ENCODE measurements around the gene PSMD13.
"Not testable (repeated sequence)": the region's sequence is repeated elsewhere in the genome, so short reads cannot be mapped to it uniquely, and the experiment has no call there.

PSMD13 gene

DNA sequence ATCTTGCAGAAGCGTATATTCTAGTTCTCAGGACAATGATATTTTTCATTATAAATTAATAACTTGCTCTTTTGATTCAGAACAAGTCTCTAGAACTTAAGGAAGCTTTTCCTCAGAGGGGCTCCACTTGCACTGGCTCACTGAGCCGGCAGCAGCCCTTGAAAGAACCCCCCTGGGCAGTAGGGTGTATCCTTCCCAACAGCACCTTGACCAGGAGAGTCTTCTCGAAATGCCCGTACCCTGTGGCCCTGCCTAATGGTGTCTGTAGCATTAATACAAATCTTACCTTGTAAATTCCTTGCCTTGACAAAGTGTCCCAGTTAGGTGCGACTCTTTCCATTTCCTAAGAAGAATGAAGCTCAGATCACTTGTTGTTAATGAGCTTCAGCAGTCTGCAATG is 13.5 kb downstream of the PSMD13 start:
- no peak for DNase-seq (ENCODE audit: low spot score)

DNA sequence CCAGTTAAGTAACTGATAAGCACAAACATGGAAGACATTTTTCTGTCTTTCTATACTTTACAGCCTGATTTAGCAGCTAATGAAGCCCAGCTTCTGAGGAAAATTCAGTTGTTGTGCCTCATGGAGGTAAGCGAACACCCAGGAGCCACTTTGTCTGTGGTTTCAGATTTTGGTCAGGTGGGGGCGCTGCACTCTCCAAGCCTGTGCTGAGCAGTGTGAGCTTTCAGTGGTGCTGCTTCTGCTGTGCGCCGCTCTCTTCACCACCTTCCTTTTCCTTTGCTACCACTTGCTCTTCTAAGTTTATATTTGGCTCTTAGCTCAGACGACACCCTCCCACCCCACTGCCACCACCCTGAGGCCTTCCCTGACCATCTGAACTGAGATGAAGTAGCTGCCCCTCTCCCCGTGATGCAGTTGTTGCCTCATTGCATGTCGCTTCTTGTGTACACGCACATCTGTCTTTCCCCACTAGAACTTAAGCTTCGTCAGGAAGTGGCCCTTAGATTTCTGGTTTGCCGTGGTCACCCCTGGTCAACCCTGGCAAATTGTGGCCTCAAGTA is 14.0 kb downstream of the PSMD13 start:
- DNase-seq (ENCODE audit: low spot score) = peak; percentile 71

DNA sequence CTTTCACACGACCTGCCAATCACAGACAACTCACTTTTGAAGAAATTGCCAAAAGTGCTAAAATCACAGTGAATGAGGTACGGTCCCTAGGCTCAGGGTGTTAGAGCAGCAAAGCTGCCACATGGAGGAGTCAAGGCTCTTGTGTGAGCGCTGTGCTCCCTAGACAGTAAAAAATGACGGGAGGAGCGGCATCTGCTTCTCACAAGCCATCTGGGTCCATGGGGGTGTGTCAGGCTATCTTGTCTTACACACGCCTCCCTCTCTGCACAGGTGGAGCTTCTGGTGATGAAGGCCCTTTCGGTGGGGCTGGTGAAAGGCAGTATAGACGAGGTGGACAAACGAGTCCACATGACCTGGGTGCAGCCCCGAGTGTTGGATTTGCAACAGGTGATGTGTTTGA is 14.8 kb downstream of the PSMD13 start:
- no peak for DNase-seq (ENCODE audit: low spot score)

DNA sequence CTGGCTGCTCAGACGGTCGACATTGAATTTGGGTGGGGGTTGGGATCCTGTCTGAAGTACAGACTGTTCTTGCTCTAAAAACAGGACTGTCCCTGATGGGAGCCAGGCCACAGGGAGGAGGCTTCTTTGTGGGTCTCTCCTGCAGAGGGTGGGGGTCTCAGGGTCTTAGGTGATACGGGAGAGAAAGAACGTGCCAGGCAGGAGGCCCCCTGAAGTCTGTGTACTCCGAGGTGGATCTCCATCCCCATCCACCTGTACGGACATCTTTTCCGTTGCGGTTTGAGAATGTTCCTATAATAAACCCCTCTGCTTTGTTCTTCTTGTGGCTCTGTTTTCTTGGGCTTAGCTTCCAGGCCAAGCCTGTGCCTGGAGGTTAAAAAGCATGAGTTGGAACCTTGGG is 15.9 kb downstream of the PSMD13 start:
- no peak for DNase-seq (ENCODE audit: low spot score)

DNA sequence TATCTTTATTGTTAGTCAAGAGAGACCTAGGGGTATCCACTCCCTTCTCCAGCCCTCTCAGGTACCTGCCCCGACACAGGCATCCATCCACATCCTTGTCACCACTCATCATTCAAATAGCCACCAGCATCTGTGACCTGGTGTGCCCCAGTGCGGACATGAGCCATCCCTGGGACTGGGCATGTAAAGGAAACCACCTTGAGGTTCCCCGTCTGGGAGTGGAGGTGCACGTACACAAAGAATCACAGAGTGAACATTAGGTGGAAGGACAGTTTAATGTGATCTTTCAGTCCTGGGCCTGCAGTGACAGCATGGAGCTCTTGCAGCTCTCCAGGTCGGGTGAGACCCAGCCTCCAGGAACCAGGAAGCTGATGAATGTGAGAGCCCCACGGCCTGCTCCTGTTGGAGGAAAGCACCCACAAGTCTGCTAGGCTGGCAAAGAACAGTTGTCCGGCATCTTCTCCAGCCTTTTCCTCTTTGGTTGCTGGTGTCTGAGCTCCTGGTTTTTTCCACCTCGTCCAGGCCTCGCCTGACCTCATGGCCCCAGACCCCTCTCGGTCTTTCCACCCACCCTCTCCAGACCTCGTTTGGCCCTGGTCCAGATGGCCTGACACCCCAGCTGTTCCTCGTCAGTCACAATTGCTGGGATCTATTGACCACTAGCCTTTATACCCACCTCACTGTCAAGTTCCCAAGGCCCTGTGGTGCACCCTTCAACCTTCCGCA is 16.5 kb downstream of the PSMD13 start:
- DNase-seq (ENCODE audit: low spot score) = no peak

DNA sequence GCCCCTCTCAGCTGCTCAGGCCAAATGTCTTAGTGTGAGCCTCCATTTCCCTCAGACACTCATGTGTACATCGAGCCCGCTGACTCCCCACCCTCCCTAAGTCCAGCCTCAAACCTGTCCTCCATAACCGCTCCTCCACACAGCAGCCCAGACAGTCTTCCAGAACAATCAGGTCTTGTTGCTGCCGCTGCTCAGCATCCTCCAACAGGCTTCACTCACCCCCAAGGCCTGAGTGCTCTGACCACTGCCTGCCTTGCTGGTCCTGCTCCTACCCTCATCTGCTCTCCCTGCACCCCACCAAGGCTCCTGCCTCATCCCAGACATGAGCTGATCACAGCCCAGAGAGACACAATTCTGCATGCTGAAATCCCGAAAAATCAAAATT is 17.1 kb downstream of the PSMD13 start:
- DNase-seq (ENCODE audit: low spot score) = no peak

DNA sequence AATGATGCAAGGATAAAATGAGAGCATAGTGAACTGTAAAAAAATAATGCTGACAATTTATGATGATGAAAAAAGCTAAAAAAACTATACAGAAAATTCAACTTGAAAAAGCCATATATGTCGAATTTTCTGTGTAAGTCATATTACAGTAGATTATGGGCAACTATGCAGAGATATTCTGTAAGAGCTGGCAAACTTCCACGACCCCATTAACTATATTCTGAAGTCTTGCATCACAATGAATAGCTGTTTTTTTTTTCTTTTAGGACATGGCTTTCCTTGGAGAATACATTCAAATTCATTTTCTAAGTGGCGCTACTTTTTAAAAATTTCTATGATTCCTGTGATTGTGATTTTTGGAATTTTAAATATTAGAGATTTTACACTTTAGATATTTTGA is 18.4 kb downstream of the PSMD13 start:
- no peak for DNase-seq (ENCODE audit: low spot score)

DNA sequence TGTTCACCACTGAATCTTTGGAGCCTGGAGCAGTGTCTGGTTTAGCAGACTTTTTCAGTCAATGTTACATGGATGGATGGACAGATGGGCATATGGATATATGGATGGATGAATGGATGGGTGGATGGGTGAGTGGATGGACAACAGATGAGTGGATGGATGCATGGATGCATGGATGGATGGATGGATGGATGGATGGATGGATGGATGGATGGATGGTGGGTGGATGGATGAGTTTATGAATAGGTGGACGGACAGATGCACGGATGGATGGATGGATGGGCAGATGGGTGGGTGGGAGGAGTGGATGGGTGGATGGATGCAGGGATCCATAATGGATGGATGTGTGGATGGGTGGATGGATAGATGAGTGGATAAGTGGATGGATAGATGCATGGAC is 19.0 kb downstream of the PSMD13 start:
- no peak for DNase-seq (ENCODE audit: low spot score)

DNA sequence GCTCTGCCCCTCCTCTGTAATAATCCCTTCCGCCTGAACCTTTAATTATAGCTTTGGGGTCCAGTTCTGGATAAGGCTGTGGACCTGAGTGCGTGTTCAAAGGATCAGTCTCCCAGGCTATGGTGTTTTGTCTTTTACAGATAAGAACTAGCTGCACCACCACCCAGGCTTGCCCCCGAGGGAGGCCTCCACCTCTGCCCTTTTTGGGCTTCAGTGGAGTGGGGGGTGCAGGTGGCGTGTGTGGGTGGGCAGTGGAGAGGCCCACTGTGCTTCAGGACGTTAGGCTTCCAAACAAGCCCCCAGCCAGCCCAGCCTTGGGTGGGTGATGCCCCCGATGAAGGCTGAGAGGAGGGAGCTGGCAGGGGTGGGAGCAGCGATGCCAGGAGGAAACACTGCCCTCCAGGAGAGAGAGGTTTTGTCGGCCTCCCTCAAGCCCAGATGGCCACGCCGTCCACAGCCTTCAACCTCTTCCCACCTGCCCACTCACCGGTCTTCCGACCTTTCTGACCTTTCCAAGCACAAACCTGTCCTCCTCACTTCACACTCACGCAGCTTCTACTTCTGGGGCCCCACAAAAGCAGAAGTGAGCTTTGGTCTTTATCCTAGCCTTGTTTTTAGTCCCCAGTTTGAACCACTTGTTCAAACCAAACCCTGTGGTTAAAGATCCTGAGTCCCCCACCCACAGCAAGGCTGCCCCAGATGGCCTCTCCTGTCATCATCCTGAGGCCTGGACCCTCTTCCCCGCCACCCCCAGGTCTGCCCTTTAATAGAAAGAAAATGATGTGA is 20.4 kb downstream of the PSMD13 start:
- DNase-seq (ENCODE audit: low spot score) = no peak

DNA sequence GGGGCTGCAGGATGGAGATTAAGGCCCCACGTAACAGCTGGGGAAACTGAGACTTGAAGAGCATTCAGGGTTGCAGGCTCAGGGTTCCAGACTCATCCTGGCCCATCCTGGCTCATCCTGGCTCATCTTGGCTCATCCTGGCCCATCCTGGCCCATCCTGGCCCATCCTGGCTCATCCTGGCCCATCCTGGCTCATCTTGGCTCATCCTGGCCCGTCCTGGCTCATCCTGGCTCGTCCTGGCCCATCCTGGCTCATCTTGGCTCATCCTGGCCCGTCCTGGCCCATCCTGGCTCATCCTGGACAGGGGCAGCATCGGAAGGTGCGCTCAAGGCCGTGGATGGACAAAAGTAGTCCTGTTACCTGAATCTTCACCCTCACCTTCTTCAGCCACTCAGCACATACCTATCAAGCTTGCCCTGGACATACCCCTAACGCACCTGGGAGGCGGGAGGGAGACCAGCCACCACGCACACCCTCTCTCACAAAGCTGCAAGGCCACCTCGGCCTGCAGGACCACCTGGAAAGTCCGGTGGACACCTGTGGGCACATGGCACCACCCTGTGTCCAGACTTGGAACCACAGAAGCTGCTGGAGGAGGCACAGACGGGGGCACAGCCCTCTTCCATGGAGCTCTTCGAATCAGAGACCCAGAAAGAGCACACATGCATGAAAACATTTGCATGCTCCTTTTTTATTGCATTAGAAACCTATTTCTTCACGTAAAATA is 21.2 kb downstream of the PSMD13 start:
- no peak for DNase-seq (ENCODE audit: low spot score)

DNA sequence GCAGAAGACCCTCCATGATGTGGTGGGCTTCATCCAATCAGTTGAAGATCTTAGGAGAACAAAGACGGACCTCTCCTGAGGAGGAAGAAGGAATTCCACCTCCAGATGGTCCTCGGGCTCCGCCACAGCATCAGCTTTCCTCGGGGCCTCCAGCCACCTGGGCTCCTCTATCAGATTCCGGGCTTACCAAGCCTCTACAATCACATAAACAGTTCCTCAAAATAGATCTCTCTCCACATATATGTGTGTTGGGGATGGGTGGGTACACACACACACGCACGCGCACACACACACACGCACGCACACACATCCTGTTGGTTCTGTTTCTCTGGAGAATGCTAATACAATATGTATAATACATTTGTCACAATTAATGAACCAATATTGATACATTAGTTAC is 22.6 kb downstream of the PSMD13 start:
- no peak for DNase-seq (ENCODE audit: low spot score)

DNA sequence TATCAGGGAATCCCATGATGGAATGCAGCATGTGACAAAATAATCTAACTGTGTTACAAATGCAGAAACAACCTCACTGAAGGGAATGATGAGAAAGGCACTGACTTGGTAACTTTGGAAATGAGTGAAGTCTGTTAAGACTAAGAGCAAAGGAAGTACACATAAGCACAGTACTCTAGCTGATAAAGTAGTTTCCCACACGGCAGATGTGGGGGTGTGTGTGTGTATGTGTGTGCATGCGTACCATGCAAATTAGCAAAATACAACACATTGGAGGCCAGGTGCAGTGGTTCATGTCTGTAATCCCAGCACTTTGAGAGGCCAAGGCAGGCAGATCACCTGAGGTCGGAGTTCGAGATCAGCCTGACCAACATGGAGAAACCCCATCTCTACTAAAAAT is 24.8 kb downstream of the PSMD13 start:
- no peak for DNase-seq (ENCODE audit: low spot score)

DNA sequence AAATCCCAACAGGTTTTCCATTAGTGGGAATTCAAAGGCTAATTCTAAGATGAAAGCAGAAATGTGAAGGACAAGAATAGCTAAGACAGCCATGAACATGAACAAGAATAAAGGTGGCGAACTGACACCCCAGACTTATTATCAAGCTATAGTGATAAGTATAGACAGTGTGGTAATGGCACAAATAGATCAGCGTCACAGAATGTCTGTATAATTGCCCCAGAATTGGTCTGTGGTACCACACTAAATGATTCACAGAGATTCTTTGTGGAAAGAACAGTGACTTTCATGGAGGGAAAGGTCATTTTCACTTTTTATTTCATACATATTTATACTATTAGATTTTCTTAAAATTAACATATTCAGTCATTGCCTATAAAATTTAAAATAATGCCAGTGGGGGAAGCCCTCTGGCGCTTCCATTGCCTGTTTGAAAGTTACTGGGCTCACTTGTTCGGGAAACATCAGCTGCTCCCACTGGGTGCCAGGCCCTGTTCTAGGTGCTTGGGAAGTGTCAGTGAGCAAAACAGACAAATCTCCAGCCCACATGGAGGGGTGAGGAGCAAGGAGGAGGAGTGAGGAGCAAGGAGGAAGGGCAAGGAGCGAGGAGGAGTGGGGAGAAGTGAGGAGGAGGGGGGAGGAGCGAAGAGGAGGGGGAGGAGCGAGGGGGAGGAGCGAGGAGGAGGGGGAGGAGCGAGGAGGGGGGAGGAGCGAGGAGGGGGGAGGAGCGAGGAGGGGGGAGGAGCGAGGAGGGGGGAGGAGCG is 30.1 kb downstream of the PSMD13 start:
- DNase-seq (ENCODE audit: low spot score) = no peak

DNA sequence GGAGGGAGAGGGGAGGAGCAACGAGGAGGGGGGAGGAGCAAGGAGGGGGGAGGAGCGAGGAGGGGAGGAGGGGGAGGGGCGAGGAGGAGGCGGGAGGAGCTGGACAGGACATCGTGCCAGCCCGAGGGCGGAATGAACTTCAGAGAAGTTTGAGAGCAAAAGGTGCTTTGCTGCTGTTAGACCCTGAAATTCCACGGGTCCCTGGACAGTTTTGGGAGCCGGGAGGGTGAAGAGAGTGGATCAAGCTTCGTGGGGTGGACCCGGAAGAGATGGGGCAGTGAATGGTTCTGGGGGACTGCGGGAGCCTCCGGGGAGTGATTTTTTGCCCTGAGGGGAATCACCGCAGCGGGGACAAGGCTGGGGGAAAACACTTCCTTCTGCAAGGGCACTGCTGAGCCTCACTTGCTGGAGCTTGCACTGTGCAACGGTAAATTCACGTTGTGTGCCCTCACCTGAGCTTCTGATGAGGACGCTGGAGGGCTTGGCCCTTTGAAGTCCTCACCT is 30.8 kb downstream of the PSMD13 start:
- no peak for DNase-seq (ENCODE audit: low spot score)

DNA sequence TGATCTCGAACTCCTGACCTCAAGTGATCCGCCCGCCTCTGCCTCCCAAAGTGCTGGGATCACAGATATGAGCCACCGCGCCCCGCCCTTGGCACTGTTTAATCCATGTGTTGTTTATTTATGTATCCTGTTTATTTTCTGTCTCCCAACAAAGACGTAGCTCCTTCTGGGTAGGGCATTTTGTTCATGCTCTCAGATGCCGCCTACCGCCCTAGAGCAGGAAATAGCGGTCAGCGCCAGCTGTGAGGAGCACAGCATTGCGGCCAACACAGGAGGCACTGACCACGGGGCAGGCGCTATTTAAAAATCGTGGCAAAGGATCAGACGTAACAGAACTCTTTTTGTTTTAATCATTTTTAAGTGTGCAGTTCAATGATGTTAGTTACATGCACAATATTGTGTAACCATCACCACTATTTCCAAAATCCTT is 32.0 kb downstream of the PSMD13 start:
- not testable (repeated sequence) for DNase-seq (ENCODE audit: low spot score)

DNA sequence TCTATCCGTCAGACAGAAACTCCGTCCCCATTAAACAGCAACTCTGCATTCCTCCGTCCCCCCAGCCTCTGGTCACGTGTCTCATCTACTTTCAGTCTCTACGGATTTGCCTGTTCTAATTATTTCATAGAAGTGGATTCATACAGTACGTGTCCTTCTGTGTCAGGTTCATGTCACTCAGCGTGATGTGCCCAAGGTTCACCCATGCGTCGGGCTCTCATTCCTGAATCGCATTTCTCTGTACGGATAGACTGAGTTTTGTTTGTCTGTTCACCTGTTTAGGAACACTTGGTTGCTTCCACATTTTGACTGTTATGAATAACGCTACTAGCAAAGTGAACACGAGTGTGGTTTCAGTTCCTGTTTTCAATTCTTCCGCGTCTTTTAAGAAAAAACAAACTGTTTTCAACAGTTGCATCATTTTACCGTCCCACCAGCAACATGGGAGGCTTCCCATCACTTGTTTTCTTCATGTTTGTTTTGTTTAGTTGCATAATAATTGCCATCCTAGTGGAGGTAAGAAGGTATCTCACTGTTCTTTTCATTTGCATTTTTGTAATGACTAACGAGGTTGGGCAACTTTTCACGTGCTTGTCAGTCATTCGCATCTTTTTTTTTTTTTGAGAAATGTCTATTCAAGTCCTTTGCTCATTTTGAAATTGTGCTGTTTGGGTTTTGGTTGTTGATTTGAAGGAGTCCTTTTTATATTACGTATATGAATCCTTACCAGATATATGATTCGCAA is 32.5 kb downstream of the PSMD13 start:
- DNase-seq (ENCODE audit: low spot score) = no peak

DNA sequence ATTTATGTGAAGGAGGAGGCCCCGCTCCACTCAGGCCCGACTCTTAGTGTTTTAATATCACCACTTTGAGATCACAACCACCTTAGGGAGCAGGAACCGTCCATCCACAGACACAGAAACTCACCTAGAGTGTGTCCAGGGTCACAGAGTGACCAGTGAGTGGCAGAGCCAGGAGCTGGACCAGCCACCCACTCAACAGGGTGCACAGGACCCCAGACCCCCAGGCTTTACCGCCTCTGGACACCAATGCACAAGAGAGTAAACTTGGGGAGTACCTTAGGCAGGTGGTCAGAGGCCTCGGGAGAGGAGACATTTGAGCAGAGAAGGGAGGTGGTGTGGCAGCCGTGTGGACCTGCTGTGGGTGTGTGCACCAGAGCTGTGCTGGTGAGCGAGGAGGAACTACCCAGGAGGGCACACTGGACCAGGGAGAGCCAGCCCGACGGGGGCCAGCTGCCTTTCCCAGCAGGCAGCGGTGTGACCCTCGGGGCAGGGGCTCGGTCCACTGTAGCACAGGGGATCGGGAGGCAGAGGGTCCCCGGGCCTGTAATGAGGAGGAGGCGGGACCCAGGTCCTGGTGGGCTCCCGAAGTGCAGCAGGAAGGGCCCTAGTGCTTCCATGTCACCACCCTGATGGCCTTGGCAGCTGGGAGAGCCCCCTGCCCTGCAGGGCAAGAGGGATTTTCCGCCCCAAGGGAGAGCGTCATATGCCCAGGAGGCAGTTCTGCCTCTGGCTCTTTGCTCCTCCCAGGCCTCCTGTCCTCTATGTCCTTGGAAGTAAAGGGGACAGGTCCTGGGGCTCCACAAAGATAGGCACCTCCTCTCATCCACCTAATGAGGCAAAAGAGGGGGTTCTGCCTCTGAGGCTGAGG is 33.9 kb downstream of the PSMD13 start:
- no peak for DNase-seq (ENCODE audit: low spot score)

DNA sequence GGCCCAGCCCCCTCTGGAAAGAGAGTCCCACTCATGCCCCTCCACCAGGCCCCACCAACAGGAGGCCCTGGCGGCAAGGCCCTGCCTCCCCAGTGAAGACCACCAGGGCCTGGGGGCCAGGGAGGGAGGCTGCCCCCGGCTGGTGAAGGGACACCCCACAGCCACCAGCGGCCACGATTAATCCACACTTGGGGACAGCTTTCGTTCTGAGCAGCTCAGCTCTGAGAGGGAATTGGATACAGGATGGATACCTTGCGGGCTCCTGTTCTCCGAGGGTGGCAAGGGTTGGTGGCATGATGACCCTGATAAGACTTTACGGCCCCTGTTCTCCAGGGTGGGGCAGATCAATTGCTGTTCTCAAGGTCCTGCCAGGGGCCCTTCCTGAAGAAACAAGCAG is 34.5 kb downstream of the PSMD13 start:
- no peak for DNase-seq (ENCODE audit: low spot score)

DNA sequence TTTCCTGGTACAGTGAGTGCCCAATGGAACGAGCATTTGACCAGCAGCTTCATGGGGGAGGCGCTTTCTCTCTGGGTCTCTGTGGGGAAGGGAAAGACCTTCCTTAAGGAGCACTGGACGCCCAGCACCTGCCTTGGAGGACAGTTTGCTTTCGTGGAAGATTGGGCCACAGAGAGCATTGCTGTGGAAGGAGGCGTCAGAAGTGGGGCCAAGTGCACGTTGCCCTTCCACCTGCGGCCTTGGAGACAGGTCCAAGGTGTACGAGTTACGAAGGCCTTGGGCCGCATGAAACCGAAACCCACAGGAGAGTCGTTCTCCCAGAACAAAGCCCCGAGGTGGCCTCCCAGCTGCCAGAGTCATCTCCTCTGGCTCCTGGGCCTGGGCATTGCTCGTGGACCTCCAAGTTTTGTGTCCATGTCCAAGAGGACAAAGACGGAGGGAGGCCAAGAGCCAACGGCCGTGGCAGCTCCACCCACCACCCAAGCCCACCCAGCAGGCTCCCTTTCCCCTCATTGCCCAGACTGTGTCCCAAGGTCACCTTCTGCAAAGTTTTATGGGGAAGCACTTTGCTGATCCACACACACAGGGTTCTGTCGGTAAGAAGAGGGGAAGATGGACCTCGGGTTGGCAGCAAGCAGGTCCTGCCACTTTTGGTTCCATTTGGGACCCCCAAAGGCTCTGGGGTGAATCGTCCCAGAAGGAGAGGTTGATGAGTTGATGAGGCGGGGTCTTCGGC is 35.6 kb downstream of the PSMD13 start:
- no peak for DNase-seq (ENCODE audit: low spot score)

DNA sequence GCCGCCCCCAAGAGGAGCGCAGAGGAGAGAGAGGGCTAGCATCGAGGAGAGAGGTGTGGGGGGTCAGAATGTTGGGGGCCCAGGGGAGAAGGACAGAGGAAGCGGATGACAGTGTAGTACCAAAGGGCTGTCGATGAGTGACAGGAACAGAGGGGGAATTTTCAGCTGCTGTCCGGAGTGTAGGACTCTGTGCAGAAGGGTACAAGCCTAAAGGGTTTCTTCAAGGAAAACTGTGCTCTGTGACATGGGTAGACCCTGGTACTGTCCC is 36.1 kb downstream of the PSMD13 start:
- no peak for DNase-seq (ENCODE audit: low spot score)

Measured in GM03348 (cell line).